Measurements from ENCODE around the gene FGA.

DNA sequence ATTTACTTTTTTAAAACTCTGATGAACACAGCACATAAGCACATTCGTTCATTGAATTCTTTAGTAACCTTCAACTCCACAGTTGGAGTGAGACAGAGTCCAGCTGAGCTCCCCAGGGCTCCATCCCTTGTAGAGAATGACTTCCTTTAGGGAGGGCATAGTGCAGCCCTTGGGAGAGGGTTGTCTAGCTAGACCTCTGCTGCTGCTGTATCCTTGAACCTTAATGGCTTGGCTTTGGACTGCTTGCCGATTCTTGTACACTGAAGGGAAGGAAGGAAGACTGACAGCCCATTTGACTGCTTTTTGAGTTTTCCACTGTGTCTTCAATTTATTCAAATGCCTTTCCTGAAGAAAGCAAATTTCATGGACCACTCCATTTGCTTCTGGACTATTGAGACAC is 41.3 kb upstream of the FGA start:
- TF ChIP-seq CTCF (IDR thresholded peaks at IDR 0.05), result no peak
- no peak for TF ChIP-seq POLR2AphosphoS5 (IDR thresholded peaks at IDR 0.05)
- no peak for TF ChIP-seq POLR2A (IDR thresholded peaks at IDR 0.05)
- no peak for TF ChIP-seq EP300 (IDR thresholded peaks at IDR 0.05)
